Keratinocyte (primary cell): ENCODE results near the gene ERVMER34-1. TPM values are rescaled to one million over a fixed set of nuclear protein-coding genes. Genes with fewer than 3 reads are reported as not detected.

Experiments
- DNase-seq: peaks from one replicate; pipeline ENCODE4 v3.0.0-alpha.2; 2011; ENCODE audit warnings: low read depth, missing footprints, low spot score
- FAIRE-seq: peaks from 2 replicates; lab custom pipeline; 2011; peaks lifted over from hg19 to GRCh38; lab: Jason Lieb, UNC
- H2AFZ ChIP-seq: 2 replicates; pipeline ENCODE4 v1.6.0; 2012; ENCODE audit warnings: low read length, control low read depth, inconsistent platforms; ENCODE audit not compliant: control insufficient read depth
- H3K27ac ChIP-seq: 2 replicates; pipeline ENCODE4 v1.5.1; 2011; ENCODE audit warnings: low read length; ENCODE audit not compliant: control insufficient read depth, insufficient read depth
- H3K27me3 ChIP-seq: 3 replicates; pipeline ENCODE4 v1.6.0; 2011; ENCODE audit warnings: low read length; ENCODE audit not compliant: control insufficient read depth, insufficient read depth; ENCODE audit errors: extremely low read depth
- H3K36me3 ChIP-seq, 2 experiments: 2 replicates in 1 of 2; 3 replicates in 1 of 2; pipeline ENCODE4 v1.5.1; 2011; ENCODE audit warnings: low read length in 2 of 2, mild to moderate bottlenecking in 1 of 2; ENCODE audit not compliant: control insufficient read depth in 2 of 2, insufficient read depth in 2 of 2; ENCODE audit errors: extremely low read depth in 1 of 2
- H3K4me1 ChIP-seq: 3 replicates; pipeline ENCODE4 v1.5.1; 2011; ENCODE audit warnings: low read length; ENCODE audit not compliant: control insufficient read depth, insufficient read depth; ENCODE audit errors: extremely low read depth
- H3K4me2 ChIP-seq: 3 replicates; pipeline ENCODE4 v1.6.0; 2011; ENCODE audit warnings: low read depth, low read length; ENCODE audit not compliant: control insufficient read depth, insufficient read depth; ENCODE audit errors: extremely low read depth
- H3K4me3 ChIP-seq, 3 experiments: fragments of 200-600 bp in 1 of 3; sonication (generic) in 1 of 3; 2 replicates in 2 of 3; 3 replicates in 1 of 3; pipeline ENCODE4 v1.5.1; 2011 to 2016; ENCODE audit warnings: low read length in 3 of 3, mild to moderate bottlenecking in 3 of 3, control low read depth in 2 of 3, inconsistent platforms in 1 of 3, low read depth in 1 of 3, mixed read lengths in 1 of 3, mixed run types in 1 of 3, moderate library complexity in 1 of 3; ENCODE audit not compliant: control insufficient read depth in 2 of 3, insufficient read depth in 2 of 3; ENCODE audit errors: extremely low read depth in 1 of 3
- H3K79me2 ChIP-seq: 2 replicates; pipeline ENCODE4 v1.6.0; 2012; ENCODE audit warnings: low read length; ENCODE audit not compliant: control insufficient read depth, insufficient read depth
- H3K9ac ChIP-seq: 3 replicates; pipeline ENCODE4 v1.6.0; 2011; ENCODE audit warnings: low read length; ENCODE audit not compliant: control insufficient read depth, insufficient read depth; ENCODE audit errors: extremely low read depth
- H3K9me1 ChIP-seq: 3 replicates; pipeline ENCODE4 v1.6.0; 2011; ENCODE audit warnings: low read length; ENCODE audit not compliant: control insufficient read depth, insufficient read depth; ENCODE audit errors: extremely low read depth
- H3K9me3 ChIP-seq: 2 replicates; pipeline ENCODE4 v1.5.1; 2012; ENCODE audit warnings: low read depth, low read length; ENCODE audit not compliant: control insufficient read depth
- H4K20me1 ChIP-seq: 3 replicates; pipeline ENCODE4 v1.6.0; 2011; ENCODE audit warnings: low read length; ENCODE audit not compliant: control insufficient read depth, insufficient read depth; ENCODE audit errors: extremely low read depth
- CTCF ChIP-seq, 3 experiments: IDR thresholded peaks in 1 of 3; conservative IDR thresholded peaks in 1 of 3; optimal IDR thresholded peaks in 1 of 3; 2 replicates in 2 of 3; 3 replicates in 1 of 3; pipeline versions ENCODE3 to v1.5.1; 2011; ENCODE audit warnings: low read length in 3 of 3, mild to moderate bottlenecking in 3 of 3, moderate library complexity in 2 of 3, control low read depth in 1 of 3, inconsistent platforms in 1 of 3; ENCODE audit not compliant: insufficient read depth in 2 of 3; ENCODE audit errors: extremely low read depth in 1 of 3
- EZH2 ChIP-seq: IDR thresholded peaks from one replicate; pipeline ENCODE4 v1.6.1; 2012; ENCODE audit warnings: inconsistent platforms, mild to moderate bottlenecking, low read length, moderate library complexity
- dilution Hi-C: fragments of 300-500 bp; cut with MboI; formaldehyde crosslinking; loops from one replicate; pipeline ENCODE4 v1.7.0; 2020; ENCODE audit warnings: low sequenced_read_pairs; ENCODE audit not compliant: extremely low pct_ligation_motif_present
- polyA plus RNA-seq, 5 experiments: library from polyadenylated mRNA; depleted of rRNA in 3 of 5; stranded (reverse) in 3 of 5; stranded (forward) in 1 of 5; unstranded in 1 of 5; fragments of >200 nt; gene quantifications; 1 replicate in 1 of 5; 2 replicates in 3 of 5; 3 replicates in 1 of 5; pipeline versions ENCODE4 v1.2.1 to v1.2.3, GENCODE V29; 2011 to 2012; ENCODE audit warnings: missing spikeins in 2 of 5, low read depth in 1 of 5, low replicate concordance in 1 of 5

The ERVMER34-1 gene
- polyA plus RNA-seq, 1 donor (not counting 4 experiments of a cell fraction or from before 2014, with no cell fraction given): 4.3 TPM

- Histone ChIP-seq H3K4me1 (peaks cover 31% of the 10 kb centered on the region), H3K27ac (peak overlapping the region; percentile 84), H3K27me3 (no peaks in the 10 kb centered on the region), H3K4me2 (peak overlapping the region; percentile 67), H4K20me1 (no peaks in the 10 kb centered on the region), H3K79me2 (peaks cover 27% of the 10 kb centered on the region), H3K9me3 (no peaks in the 10 kb centered on the region), H3K9ac (peak overlapping the region; percentile 83), H2AFZ (no peak overlapping the region), H3K36me3 (peaks cover 19 to 23% of the 10 kb centered on the region in 2 experiments), H3K9me1 (no peaks in the 10 kb centered on the region), H3K4me3 (peak overlapping the region; percentile 65 to 80 (median 68))
- TF ChIP-seq EZH2: no peak
- TF ChIP-seq CTCF (optimal IDR thresholded peaks at IDR 0.05 in 1 of 3, IDR thresholded peaks at IDR 0.05 in 1 of 3, conservative IDR thresholded peaks at IDR 0.05 in 1 of 3; ENCODE audit: extremely low read depth in 1 of 3, insufficient read depth in 2 of 3, low read length in 3 of 3): no peak
- dilution Hi-C loops: no loop called here
- DNase-seq (no peak), FAIRE-seq (no peak)
Observed at GRCh38 chr4:52713456-52713937, 37.7 kb downstream of the ERVMER34-1 start.

- Histone ChIP-seq H4K20me1 (no peaks in the 10 kb centered on the region), H3K4me3 (peak overlapping the region; percentile 65 to 80 (median 68)), H3K9me3 (no peaks in the 10 kb centered on the region), H3K27ac (peak overlapping the region; percentile 84), H3K9me1 (no peaks in the 10 kb centered on the region), H3K9ac (peak overlapping the region; percentile 83), H3K27me3 (no peaks in the 10 kb centered on the region), H2AFZ (peak overlapping the region; percentile 60), H3K4me2 (peak overlapping the region; percentile 67), H3K36me3 (peaks cover 18 to 23% of the 10 kb centered on the region in 2 experiments), H3K4me1 (peaks cover 31% of the 10 kb centered on the region), H3K79me2 (peaks cover 27% of the 10 kb centered on the region)
- TF ChIP-seq CTCF (optimal IDR thresholded peaks at IDR 0.05 in 1 of 3, IDR thresholded peaks at IDR 0.05 in 1 of 3, conservative IDR thresholded peaks at IDR 0.05 in 1 of 3; ENCODE audit: extremely low read depth in 1 of 3, insufficient read depth in 2 of 3, low read length in 3 of 3) (no peak), EZH2 (no peak)
- FAIRE-seq (peak; percentile 60), DNase-seq (no peak)
- dilution Hi-C loops: no loop called here
Observed at GRCh38 chr4:52712251-52713130, 38.7 kb downstream of the ERVMER34-1 start.
